Stimulated activated CD8-positive, alpha-beta memory T cell treated with anti-CD3 and anti-CD28 coated beads, Interleukin-2, amount 100 ng/mL, for 1 hour (primary cell): ENCODE measurements around the gene VTI1A.

Experiments used
- DNase-seq, 2 donors: peaks; one replicate each; pipeline ENCODE4 v3.0.0-alpha.2; 2020; ENCODE audit warnings: low read depth in 2 of 2

Gene VTI1A

DNA sequence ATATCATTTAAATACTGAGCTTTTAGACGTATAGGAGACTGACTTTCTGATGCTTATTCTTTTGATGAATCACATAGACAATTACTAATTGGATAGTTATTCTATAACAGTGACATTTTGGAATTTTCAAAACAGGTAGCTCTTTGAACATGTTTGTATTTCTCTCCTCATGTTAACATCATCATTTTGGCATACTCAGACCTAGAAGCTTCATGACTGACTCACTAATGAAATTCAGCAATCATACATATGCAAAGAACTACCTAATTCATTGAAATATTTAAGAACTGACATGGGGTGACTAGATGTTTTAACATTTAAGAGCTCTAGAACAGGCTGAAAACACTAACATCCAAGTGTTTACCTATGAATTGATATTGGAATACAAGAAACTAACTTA, 192.3 kb downstream of the VTI1A start:
- no peak for DNase-seq

DNA sequence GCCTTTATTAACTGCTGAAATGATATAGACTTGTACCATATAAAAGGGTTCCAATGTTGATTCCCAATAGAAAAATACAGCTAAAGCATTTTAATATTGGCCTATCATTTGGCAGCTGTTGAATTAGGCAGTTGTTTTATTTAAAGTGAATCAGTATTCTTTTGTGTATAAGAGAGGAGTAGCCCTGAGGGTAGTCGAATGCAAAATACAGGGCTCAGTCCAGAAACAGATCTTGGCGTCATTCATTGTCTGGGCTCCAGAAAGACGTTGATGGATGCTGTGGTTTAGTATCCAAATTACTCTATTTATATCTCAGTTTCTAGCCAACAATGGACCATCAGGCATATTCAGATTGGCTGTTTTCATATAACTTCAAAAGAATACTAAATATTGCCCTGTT, 193.6 kb downstream of the VTI1A start:
- no peak for DNase-seq

DNA sequence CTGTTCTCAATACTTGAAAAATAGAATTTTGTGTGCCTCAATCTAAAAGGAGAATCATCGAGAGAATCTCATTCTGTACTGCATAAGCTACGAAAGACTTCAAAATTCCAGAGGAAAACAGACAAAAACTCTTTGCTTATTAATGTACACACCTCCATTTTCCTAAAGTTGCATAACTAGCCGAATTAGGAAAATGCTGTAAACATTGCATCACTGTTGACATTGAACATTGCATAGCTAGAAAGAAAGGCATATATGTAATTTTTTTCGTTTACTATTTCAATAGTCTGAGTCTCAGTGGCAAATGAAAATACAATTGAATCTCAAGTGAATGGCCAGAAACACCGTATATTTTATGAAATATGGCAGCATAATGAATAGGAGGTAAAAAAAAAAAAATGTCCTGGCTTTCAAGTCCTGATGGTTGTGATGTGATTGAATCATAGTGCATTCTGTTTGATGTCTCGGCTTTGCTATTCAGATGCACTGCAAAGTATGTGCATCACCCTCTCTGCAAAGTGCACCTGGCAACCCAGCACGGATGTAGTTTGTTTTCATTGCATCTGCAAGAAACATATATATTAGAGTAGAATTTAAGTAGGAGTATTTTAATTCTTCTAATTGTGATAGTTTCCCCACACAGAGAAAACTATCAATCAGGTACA, 196.7 kb downstream of the VTI1A start:
- DNase-seq = no peak

DNA sequence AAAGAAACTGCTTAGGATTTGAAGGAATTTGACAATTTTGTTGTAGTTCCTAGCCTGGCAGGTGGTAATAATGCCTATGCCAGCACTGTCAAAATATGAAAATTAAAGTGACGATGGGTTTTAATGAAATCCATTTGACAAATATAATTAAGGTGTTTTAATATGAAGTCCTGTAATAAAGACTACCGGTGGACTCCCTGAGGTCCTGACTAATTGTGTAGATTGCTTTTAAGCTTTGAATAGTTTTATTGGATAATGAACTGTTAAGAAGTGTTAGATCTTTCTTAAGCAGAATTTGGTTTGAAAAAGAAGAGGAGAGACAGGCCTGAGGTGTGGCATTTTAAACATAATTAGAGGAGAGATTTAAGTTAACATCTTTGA, 197.2 kb downstream of the VTI1A start:
- no peak for DNase-seq

DNA sequence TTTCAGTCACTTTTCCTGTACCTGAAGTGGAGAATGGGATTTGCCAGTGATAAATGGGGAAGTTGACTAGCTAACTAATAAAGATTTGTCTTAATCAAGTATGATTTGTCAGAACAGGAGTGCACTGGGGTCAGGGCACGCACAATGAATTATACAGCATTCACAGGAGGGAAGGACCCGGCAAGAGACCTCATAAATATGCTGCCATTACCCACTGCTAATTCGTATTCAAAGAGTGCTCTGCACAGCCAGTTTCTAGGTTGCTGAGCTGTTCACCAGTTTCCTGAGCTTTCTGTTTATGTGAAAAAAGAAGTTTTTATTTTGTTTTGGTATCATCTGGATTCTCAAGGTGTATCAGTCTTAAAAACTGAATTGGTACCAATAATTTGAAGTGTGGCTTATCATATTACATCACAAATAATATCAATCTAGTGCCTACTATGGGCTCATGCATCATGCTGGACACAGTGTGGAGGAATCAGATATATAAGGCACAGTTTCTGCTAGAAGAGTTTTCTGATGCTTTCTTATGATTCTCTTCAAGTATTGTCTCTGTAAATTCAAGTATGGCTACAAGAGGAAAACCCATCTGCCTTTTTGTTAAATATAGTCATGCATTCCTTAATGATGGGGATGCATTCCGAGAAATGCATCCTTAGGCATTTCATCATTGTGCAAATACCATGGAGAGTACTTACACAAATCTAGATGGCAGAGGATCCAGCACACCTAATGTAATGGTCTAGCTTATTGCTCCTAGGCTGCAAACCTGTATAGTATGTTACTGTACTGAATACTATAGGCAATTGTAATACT, 202.2 kb downstream of the VTI1A start:
- DNase-seq = no peak

DNA sequence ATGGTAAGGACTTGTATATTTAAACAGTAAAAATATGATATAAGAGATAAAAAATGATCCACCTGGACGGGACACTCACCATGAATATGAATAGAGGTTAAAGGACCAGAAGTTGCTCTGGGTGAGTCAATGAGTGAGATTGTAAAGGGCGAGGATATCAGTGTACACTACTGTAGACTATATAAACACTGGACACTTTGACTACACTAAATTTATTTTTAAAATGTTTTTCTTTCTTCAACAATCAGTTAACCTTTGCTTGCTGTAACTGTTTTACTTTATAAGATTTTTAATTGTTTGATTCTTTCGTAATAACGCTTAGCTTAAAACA, 202.8 kb downstream of the VTI1A start:
- no peak for DNase-seq

DNA sequence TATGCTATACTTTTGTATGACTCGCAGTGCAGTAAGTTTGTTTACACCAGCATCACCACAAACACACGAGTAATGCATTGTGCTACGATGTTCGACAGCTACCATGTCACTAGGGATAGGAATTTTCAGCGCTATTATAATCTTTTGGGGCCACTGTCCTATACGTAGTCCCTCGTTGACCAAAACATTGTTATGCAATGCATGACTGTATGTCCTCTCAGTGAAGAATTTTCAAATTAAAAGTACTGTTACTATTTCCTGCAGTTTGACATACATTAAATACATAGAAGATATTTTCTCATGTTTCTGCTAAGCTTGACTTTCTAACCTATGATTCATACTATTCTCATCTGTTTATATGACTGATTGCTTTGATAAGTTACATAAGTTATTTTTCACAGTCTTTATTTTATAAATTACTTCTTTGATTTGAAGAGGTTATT, 203.6 kb downstream of the VTI1A start:
- DNase-seq = no peak

DNA sequence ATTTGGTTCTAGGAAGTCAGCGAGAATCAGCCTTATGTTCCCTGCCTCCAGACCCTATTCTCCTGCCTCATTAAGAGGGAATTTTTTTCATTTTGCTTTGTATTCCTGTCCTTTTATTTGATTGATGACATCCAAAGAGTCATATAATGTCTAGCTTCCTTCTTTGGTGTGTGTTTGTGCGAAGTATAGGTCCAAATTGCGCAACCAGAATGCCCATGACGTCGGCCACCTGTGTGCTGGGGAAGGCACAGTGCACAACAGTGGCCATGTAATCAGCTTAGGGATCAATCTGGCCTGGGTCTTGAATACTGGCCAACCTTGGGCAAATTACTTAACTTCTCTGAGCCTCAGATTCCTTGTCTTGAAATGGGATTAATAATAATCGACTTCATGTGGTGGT, 206.2 kb downstream of the VTI1A start:
- DNase-seq = no peak

DNA sequence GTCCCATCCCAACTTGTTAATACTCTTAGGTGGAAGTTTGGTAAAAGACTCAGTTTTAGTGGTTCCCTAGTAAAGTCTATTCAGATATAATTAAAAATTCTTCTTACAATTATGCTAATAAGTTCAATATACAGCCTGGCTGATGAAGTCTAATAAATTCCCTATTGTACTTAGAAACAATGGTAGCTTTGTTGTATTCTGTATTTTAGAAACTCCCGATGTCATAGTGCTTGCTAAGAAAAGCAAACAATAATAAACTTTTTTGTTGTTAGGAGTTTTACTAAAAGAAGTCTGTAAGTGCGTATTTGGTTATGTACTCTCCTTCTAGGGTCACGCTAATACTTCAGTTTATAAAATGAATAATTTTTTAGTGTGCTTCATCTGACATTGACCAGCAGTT, 206.8 kb downstream of the VTI1A start:
- no peak for DNase-seq

DNA sequence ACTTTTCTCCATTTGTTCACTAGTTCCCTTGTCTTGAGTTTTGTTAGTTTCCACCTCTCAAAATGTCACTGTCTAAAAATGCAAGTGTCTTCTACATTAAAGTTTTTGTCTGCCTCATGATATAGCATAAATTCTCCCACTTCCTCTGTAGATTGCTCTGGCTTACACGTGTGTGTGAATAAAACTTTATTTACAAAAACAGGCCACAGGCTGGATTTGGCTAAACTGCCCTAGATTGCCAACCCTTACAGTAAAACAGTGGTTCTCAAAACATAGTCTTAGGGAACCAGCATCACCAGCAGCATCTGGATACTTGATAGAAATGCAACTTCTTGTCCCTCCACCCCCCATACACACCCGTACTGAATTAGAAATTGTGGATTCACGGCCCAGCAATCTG, 207.8 kb downstream of the VTI1A start:
- DNase-seq = no peak

DNA sequence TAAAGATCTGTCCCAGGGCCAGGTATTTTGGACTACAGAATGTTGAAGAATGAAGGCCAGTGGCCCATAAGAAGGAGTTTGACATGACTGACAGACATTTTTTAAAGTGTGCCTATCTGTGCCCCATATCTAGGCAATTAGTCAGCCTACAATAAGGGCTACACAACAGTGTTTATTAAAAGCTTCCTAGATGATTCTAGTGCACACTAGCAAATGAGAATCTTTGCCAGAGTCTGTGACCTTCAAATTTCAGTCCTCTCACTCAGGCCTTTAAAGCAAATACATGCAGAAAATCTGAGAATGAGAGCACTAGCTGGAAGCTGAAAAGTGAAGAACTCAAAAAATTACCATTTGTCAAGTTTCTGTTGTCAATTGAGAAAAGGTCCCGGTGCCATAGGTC, 208.7 kb downstream of the VTI1A start:
- no peak for DNase-seq

DNA sequence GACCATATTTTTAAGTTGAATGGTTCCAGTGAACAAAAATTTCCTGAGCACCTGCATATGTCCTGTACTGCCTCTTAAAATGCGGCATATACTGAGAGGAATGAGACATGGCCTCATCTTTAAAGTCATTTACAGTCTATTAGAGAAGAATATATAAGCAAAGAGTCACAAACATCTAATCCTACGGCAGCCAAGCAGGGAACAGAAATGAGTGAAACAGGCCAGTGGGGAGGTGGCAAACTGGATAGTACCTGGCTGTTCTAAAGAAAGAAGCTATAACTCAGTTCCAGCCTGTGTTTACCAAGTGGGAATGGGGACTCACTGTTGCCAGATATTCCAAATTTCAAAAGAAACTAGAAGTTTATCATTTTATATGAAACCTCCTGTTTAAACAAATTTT, 211.4 kb downstream of the VTI1A start:
- DNase-seq = no peak

DNA sequence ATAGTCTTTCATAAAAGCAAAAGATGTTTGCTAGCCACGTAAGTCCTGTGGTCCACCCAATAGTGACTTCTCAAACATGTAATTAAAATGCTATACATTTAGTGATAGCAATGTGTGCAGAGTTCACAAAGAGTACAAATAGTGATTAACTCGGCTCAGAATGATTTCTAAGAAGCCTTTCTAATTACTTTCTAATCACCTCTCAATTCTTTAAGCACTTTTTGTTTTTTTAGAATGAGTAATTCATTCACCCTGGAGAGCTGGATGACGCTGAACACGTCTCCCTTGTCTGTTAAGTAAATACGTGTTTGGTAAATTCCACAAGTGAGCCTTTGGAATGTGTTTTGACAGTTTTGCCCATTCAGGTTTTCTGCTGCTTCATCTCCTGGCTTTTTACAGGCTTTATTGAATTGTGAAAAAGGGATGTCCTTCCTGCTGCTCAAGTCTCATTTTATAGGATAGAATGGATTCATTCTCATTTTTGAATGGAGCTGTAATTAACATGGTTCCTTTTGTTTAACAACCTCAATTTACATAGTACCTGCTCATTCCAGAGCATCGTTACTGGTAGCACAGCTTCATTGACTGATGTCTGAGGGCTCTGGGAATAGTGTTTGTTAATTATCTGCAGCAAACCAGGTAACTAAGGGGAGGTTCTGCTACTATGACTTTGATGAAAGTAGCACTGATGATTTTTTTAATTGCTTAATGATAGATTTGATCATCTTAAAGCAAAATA, 212.1 kb downstream of the VTI1A start:
- DNase-seq = no peak

DNA sequence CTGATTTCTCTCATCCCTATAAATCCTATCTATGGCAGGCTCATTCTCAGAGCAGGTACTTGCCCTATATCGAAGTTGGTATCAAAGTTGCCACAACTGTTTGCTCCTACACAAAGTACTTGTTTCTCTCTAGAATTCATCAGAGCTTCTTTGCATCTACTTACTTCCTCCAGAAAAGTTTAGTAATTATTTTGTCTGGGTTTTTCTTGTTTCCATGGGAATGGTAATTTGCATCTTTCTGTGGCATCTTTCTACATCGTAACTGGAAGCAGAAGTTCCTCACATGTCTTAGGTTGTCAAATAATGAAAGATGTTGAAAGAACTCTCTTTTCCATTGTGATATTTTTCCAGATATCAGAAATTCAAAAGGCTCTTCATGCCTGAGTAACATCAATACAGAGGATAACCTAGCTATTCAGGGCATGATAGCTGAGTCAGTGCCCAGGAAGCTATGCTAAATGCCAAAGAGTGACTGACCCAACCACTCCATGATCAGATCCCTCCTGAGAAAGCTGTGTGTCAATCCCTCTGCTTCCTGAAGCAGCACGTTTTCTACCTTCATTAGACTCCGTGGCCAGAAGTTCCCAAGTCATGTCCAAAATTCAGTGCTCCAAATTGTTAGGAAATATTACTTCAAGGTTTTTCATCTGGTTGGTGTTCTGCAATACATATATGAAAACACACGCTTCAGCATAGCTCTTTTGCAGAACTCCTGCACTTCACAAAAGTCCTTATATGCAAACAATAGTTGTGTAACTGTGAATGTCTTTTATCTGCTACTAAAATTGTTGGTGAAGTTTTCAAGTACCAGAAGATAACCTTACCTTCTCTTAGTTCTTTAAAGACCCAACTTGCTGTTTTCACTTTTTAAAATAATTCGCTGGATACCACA, 216.5 kb downstream of the VTI1A start:
- no peak for DNase-seq

DNA sequence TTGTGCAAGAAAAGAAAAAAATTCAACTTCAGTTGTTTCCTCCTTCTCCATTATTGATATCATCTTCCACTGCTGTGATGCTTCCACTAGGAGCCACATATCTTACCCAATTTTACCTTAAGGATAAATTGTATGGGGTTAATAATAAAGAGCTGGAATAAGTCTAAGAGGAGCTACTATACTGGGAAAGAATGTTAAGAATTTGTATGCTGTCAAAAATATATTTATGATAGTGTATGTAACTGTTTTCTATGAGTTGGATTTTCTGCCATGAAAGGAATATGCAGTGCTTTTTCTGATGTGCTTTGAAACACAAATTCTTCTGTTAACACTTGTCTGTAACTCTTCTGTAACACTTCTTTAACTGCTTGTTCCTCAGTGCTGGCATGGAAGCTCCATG, 219.1 kb downstream of the VTI1A start:
- DNase-seq = no peak

DNA sequence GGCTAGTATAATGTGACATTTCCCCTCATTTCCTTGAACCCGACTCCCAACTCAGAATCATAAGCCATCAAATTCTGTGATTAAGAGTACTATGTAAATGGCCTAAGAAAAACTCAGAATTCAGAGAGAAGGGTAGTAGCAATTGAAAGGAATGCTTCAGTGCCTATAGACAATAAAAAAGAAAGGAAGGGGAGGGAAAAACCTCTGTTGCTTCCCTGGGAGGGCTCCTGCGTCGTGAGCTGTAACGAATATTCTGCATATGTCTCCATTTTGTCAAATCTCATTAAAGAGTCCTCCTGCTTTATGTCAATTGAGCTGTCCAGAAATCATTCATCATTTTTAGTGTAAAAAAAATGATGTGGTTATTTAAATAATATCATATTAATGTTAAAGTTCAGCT, 223.0 kb downstream of the VTI1A start:
- no peak for DNase-seq

DNA sequence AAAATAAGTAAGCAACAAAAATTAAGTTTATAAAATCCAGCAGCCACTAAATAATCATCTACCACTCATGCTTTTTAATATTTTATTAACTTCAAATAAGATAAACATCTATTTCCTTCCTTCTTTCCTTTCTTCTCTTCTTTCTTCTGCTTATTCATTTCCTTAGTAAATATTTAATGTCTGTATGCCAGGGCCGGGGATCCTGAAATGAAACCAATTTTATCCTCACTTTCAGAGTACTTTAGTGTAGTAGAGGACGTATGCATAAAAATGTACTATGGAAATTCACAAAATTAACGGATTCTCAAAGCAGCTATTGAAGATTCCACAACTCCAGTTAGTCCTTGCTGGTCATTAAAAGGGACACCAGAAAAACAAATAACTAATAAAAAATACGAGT, 224.7 kb downstream of the VTI1A start:
- DNase-seq = no peak

DNA sequence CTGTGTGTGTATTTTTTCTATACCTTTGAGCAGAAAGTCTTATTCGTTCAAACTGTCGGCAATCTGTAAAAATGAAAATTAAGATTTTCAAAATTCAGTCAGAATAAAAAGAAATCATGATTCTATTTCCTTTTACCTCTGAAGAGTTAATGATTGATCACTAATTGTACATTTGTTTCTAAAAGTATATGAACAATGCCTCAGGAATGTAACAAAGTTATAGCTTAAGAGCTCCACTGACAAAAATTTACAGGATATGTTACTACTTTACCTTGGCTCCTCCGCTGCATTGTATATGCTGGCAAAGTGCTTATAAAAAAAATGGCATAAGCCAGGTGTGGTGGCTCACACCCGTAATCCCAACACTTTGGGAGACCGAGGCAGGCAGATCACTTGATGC, 225.7 kb downstream of the VTI1A start:
- no peak for DNase-seq

DNA sequence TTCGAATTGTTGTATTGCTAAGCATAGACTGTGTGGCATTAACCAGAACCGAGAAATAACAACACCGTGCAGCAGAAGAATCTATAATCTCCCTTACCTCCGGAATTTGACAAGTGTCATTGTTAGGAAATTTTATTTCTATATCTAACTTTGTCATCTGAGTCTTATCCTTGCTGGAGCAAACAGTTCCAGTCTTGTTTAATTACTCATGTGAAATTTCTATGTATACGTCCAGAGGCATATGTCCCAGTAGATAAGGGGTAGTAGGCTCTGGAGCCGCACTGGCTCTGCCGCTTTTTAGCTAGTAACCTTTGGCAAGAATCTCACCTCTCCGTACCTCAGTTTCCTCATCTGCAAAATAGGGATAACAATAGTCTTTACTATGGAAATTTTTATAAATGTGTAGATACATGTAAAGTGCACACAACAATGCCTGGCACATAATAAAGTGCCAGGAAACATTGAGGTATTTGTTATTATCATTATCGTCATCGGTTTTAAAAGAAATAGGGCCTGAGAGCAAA, 228.6 kb downstream of the VTI1A start:
- DNase-seq = no peak

DNA sequence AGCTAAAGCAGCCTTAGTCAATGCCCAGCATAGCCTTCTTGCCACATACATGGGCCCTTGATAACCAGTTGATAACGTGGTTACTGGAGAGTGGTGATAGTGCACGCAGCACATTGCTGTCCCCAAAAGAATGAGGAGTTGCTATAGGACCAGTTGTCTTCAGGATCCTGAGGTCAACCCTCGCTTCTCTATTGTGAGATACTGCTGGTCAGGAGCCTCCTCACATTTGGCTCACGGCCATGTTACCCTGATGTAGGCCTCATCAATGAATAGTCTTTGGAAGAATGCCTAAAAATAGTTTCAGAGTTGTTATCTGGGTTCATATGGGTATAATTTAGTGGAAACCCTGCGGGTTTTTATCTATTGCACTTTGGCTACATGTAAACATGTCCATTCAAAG, 230.7 kb downstream of the VTI1A start:
- no peak for DNase-seq

DNA sequence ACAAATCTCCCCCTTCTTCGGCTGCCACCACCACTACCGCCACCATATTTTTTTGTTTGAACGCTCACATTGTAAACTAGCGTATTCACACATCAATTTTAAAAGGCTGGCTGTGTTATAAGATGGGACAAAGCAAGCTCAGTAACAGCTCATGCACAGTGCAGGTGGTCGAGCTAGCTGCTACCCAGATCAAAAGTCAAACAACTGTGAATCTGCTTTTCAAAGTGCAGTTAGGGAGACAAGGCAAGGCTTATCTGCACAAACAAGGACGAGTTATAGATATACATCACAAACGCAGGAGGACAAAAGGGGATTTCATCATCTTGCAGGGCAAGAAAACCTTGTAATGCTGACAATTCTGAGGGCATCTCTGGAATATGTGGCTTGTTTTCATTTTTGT, 231.6 kb downstream of the VTI1A start:
- DNase-seq = no peak

DNA sequence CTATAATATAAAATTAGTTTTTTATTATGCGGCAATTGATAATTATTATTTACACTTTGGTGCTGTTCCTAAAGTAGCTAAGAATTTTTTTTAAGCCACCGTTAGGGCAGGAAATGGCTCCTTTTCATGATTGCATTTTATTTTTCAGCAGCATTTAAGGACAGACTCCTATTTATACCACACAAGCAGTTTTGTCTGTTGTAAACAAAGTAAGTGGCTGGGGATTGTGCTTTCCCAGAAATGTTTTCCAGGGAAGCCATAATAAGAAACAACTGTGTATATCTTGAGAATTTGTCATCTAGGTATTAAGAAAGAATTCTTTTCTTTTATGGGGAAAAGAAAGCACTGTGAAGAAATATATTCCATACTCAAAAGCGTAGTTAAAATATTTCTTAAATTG, 232.0 kb downstream of the VTI1A start:
- no peak for DNase-seq
